Measurements from ENCODE around the gene TLL1.

TLL1 gene

DNA sequence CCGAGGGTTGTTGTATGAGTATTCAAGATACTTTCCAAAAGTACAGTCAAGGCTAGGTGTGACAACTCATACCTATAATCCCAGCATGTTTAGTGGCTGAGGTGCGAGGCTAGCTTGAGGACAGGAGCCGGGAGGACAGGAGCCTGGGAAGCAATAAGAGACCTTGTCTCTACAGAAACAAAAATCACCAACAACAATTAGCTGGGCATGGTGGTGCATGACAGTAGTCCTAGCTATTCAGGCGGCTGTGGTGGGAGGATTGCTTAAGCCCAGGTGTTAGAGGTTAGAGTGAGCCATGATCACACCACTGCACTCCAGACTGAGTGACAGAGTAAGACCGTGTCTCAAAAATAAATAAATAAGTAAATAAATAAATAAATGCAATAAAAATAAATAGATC is 91.6 kb downstream of the TLL1 start:
- DNase-seq (ENCODE audit: low read depth), result no peak
- TF ChIP-seq, protein P1, sequence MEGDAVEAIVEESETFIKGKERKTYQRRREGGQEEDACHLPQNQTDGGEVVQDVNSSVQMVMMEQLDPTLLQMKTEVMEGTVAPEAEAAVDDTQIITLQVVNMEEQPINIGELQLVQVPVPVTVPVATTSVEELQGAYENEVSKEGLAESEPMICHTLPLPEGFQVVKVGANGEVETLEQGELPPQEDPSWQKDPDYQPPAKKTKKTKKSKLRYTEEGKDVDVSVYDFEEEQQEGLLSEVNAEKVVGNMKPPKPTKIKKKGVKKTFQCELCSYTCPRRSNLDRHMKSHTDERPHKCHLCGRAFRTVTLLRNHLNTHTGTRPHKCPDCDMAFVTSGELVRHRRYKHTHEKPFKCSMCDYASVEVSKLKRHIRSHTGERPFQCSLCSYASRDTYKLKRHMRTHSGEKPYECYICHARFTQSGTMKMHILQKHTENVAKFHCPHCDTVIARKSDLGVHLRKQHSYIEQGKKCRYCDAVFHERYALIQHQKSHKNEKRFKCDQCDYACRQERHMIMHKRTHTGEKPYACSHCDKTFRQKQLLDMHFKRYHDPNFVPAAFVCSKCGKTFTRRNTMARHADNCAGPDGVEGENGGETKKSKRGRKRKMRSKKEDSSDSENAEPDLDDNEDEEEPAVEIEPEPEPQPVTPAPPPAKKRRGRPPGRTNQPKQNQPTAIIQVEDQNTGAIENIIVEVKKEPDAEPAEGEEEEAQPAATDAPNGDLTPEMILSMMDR (conservative IDR thresholded peaks at IDR 0.05; ENCODE audit: control insufficient read depth, insufficient read depth, low read depth, low read length), result no peak

DNA sequence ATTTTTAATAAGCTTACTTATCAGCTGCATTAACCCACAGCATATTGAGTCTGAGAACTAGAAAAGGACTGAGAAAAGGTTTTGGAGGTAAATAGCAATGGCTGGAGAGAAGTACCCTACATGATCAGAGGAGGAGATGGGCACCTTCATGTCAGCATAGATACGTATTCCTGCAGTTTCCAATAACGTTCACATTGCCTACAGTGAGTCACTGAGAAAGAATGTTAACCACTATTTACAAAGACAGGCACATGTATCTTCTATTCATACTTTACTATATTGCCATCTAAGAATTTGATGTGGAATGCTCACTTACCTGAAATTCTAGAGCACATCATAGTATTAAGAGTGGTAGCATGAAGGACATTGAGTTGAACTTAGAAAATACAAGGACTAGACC is 92.5 kb downstream of the TLL1 start:
- TF ChIP-seq, protein P1 (conservative IDR thresholded peaks at IDR 0.05; ENCODE audit: control insufficient read depth, insufficient read depth, low read depth, low read length), result no peak
- peak; percentile 16 for DNase-seq (ENCODE audit: low read depth)
- H3K4me3 ChIP-seq (ENCODE audit: control insufficient read depth, low read depth, low read length), result no peak overlapping the region

More for the DNA sequence above, 91.6 kb downstream of the TLL1 start:
- H3K4me3 ChIP-seq (ENCODE audit: control insufficient read depth, low read depth, low read length), result no peak overlapping the region

DNA sequence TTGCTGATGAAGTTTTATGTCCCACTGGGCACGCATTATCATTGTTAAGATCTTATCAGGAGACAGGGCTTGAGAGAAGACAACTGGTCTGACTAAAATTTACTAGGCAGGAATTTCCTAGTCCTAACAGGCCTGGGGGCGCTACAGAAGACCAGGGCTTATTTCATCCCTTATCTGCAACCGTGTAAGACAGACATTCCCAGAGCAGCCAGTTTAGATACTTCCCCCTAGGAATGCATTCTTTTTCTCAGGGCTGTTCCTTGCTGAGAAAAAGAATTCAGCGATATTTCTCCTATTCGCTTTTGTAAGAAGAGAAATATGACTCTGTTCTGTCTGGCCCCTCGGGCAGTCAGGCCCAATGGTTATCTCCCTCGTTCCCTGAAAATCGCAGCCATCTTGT is 93.8 kb downstream of the TLL1 start:
- H3K4me3 ChIP-seq (ENCODE audit: control insufficient read depth, low read depth, low read length), result no peak overlapping the region
- TF ChIP-seq, protein P1 (conservative IDR thresholded peaks at IDR 0.05; ENCODE audit: control insufficient read depth, insufficient read depth, low read depth, low read length), result no peak
- DNase-seq (ENCODE audit: low read depth), result no peak

DNA sequence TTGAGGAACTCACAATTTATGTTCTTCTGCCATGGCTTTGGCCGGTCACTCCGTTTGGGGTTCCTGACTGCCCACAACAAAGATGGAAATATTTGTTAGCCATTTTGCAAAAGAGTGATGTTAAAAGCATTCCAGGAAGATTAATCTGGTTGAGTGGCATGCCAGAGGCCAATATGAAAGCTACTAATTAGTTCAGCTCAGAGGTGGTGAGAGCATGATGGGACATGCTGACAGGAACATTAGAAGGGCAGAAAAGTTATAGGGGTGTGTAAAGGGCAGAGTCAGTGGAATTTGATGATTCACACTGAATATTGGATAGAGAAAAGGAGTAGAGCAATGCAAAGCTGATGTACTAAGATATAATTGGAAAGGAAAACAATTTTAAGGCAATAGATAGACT is 94.4 kb downstream of the TLL1 start:
- H3K4me3 ChIP-seq (ENCODE audit: control insufficient read depth, low read depth, low read length), result no peak overlapping the region
- TF ChIP-seq, protein P1 (conservative IDR thresholded peaks at IDR 0.05; ENCODE audit: control insufficient read depth, insufficient read depth, low read depth, low read length), result no peak
- DNase-seq (ENCODE audit: low read depth), result no peak

DNA sequence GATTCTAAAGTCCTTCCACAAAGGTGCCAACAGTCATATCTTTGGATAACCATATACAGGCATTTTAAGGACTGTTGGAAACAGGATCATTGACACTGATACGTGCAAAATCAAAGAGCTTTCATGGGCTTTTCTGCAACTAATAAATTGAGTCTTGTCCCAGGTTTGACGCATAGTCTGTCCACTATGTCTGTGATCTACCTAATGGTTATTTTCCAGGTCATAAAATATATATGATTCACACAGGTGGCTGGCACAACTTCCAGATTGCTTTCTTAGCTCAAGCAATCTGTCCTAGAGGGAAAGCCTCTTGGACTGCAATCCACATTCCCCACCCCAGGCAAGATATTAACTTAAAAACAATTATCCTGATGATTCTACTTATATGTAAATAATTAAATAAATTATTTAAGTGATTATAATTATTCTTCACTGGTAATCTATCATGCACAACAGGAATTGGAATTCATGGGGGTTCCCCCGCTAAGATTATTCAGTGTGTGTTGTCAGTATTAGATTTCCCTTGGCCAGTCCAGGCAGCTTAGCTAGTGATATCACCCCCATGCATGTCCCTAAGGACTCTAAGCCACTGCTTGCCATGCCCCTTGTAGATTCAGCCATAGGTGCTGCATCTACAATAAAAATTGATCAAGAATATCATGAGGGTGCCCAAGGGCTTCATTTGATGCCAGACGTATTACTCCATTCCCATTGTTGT is 97.8 kb downstream of the TLL1 start:
- no peak overlapping the region for H3K4me3 ChIP-seq (ENCODE audit: control insufficient read depth, low read depth, low read length)
- TF ChIP-seq, protein P1 (conservative IDR thresholded peaks at IDR 0.05; ENCODE audit: control insufficient read depth, insufficient read depth, low read depth, low read length), result no peak
- no peak for DNase-seq (ENCODE audit: low read depth)

DNA sequence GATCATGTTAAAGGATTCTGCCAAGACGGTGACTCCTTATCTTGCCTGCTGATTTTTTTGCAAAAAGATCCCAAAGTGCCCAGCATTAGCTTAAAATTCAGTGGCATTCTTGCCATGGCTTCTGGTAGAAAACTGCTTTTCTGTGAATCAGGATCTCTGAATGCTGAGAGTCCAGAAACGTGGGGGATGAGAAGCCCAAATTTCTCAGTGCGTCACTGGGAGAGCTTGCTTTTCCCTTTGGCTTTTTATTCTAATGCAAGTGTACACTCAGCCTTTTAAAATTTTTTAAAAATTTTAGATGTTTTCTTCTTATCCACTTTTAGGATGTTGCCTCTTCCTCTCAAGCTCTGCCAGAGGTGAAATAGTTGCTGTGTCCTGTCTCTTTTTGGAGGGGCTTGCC is 98.4 kb downstream of the TLL1 start:
- TF ChIP-seq, protein P1 (conservative IDR thresholded peaks at IDR 0.05; ENCODE audit: control insufficient read depth, insufficient read depth, low read depth, low read length), result no peak
- no peak overlapping the region for H3K4me3 ChIP-seq (ENCODE audit: control insufficient read depth, low read depth, low read length)
- DNase-seq (ENCODE audit: low read depth), result no peak

Measured in fibroblast of mammary gland (primary cell).